Activated naive CD4-positive, alpha-beta T cell treated with anti-CD3 and anti-CD28 coated beads, Interleukin-2, amount 50 U/mL, for 24 hours (primary cell): Measurements from ENCODE around the gene SSH2.

Source experiments
- H3K27ac Mint-ChIP-seq: one replicate; pipeline ENCODE4 v1.8.0; 2021; ENCODE audit warnings: mild to moderate bottlenecking, mixed read lengths
- H3K27me3 Mint-ChIP-seq: one replicate; pipeline ENCODE4 v1.8.0; 2021; ENCODE audit warnings: mixed read lengths
- H3K36me3 Mint-ChIP-seq: one replicate; pipeline ENCODE4 v1.8.0; 2021; ENCODE audit warnings: mixed read lengths
- H3K4me1 Mint-ChIP-seq: one replicate; pipeline ENCODE4 v1.8.0; 2021; ENCODE audit warnings: mixed read lengths
- H3K4me3 Mint-ChIP-seq: one replicate; pipeline ENCODE4 v1.8.0; 2021; ENCODE audit warnings: mild to moderate bottlenecking, mixed read lengths
- H3K9me3 Mint-ChIP-seq: one replicate; pipeline ENCODE4 v1.8.0; 2021; ENCODE audit warnings: mixed read lengths

Gene SSH2

GRCh38 chr17:29588562-29589411, 341.2 kb downstream of the SSH2 start:
- H3K4me1 Mint-ChIP-seq = peaks cover 75% of the 10 kb centered on the region
- no peaks in the 10 kb centered on the region for H3K9me3 Mint-ChIP-seq
- H3K27me3 Mint-ChIP-seq = no peaks in the 10 kb centered on the region

GRCh38 chr17:29588017-29588561, 341.9 kb downstream of the SSH2 start:
- Mint-ChIP-seq H3K4me3 (peak overlapping the region; percentile 96), H3K4me1 (peaks cover 75% of the 10 kb centered on the region), H3K27me3 (no peaks in the 10 kb centered on the region), H3K9me3 (no peaks in the 10 kb centered on the region), H3K36me3 (peaks cover under 1% of the 10 kb centered on the region), H3K27ac (peak overlapping the region; percentile 86)

More at GRCh38 chr17:29588562-29589411, 341.2 kb downstream of the SSH2 start:
- Mint-ChIP-seq H3K4me3 (peak overlapping the region; percentile 96), H3K36me3 (no peaks in the 10 kb centered on the region), H3K27ac (peak overlapping the region; percentile 86)

DNA sequence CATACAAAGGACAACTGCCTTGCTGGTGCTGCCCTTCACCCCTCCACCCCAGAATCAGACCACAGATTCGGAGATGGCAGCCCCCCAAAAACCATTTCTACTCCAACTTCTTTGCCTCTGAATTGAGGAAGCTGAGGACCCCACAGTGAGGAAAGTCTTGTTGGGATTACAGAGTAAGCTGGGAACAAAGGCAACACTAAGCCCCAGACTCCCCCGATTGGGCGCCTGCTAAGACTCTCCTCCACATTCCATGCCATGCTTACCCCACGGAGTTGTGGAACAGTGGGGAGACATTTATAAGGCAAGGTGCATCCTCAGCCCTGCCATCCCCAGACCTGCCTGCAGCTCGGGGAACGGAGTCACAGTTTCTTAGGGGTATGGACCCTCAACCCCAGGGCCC, 342.4 kb downstream of the SSH2 start:
- peaks cover 1% of the 10 kb centered on the region for H3K36me3 Mint-ChIP-seq
- no peaks in the 10 kb centered on the region for H3K27me3 Mint-ChIP-seq
- no peaks in the 10 kb centered on the region for H3K9me3 Mint-ChIP-seq
- H3K4me1 Mint-ChIP-seq = peaks cover 71% of the 10 kb centered on the region
- peak overlapping the region; percentile 96 for H3K4me3 Mint-ChIP-seq
- H3K27ac Mint-ChIP-seq = peak overlapping the region; percentile 86

DNA sequence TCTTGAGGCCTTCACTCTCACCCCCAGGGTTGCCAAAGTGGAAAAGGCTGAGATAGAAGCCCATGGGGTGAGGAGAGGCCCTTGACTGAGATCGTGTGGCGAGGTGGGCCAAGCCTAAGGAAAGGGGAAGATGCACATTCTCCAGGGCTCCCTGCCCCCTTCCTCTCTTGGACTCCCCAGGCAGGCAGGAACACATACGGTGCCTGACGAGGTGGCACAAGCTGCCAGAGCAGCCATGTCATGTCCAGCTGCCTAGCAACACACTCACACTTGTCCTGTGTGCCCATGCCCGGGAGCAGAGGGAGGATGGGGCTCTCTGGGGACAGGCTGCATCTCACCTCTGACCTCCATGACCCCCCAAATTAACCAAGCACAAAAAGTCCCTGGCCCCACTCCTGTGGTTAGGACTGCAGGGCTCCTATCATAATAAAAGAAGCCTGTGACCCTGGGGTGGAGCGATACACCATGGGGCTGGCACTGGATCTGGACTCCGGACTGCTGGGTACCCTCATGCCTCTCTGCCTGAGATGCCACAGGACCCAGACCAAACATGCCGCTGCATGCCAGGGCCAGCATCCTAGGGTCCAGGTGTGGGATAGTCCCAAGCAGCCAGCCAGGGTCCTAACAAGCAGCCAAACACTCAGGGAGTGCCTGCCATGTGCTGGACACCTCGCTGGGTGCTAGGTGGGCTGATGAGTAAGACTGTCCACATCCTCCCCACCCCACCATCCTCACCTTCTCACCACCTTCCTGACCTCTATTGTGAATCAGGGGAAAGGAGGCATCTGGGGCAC, 343.2 kb downstream of the SSH2 start:
- Mint-ChIP-seq H3K27me3 (no peaks in the 10 kb centered on the region), H3K9me3 (no peaks in the 10 kb centered on the region), H3K4me1 (peaks cover 64% of the 10 kb centered on the region), H3K27ac (peak overlapping the region; percentile 86), H3K4me3 (peak overlapping the region; percentile 96), H3K36me3 (peaks cover 4% of the 10 kb centered on the region)

GRCh38 chr17:29585080-29585751, 344.8 kb downstream of the SSH2 start:
- H3K9me3 Mint-ChIP-seq = no peaks in the 10 kb centered on the region
- peaks cover 54% of the 10 kb centered on the region for H3K4me1 Mint-ChIP-seq
- peak overlapping the region; percentile 55 for H3K27ac Mint-ChIP-seq
- peak overlapping the region; percentile 59 for H3K4me3 Mint-ChIP-seq
- H3K27me3 Mint-ChIP-seq = no peaks in the 10 kb centered on the region
- peaks cover 8% of the 10 kb centered on the region for H3K36me3 Mint-ChIP-seq

GRCh38 chr17:29584452-29585079, 345.5 kb downstream of the SSH2 start:
- H3K9me3 Mint-ChIP-seq = no peaks in the 10 kb centered on the region
- H3K36me3 Mint-ChIP-seq = peaks cover 8% of the 10 kb centered on the region
- H3K27me3 Mint-ChIP-seq = no peaks in the 10 kb centered on the region
- H3K27ac Mint-ChIP-seq = peak overlapping the region; percentile 80
- no peak overlapping the region for H3K4me3 Mint-ChIP-seq
- H3K4me1 Mint-ChIP-seq = peaks cover 51% of the 10 kb centered on the region

GRCh38 chr17:29583324-29584248, 346.4 kb downstream of the SSH2 start:
- Mint-ChIP-seq H3K4me1 (peaks cover 51% of the 10 kb centered on the region), H3K27ac (peak overlapping the region; percentile 41), H3K9me3 (no peaks in the 10 kb centered on the region), H3K36me3 (peaks cover 9% of the 10 kb centered on the region), H3K4me3 (peak overlapping the region; percentile 19), H3K27me3 (no peaks in the 10 kb centered on the region)

- Mint-ChIP-seq H3K4me1 (peaks cover 45% of the 10 kb centered on the region), H3K27ac (no peak overlapping the region), H3K36me3 (peaks cover 14% of the 10 kb centered on the region), H3K27me3 (no peaks in the 10 kb centered on the region), H3K9me3 (no peaks in the 10 kb centered on the region), H3K4me3 (no peak overlapping the region)
Observed at GRCh38 chr17:29582772-29583171, 347.3 kb downstream of the SSH2 start.

DNA sequence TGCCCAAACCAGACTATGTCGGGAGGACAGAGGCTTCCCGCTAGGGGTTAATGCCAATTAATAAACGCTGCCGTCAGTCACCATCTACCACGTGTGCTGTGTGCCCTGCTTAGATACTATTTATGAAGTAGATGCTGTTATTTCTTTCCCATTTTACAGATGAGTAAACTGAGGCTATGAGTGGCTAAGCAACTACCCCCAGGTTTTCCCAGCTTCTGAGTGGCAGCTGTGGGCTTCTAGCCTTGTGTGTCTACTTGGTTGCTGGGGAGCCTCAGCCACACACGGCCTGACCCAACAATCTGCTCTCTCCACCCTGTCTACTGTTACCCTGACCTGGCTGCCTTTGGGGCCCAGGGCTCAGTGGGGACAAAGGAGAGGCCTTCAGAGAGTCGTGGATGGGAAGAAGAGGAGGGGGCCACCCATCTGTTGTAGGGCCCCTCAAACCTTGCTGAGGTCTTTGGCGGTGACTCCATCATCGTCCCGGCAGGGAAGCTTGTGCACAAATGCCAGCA, 347.7 kb downstream of the SSH2 start:
- Mint-ChIP-seq H3K36me3 (peaks cover 14% of the 10 kb centered on the region), H3K4me1 (peaks cover 41% of the 10 kb centered on the region), H3K27ac (no peak overlapping the region), H3K27me3 (no peaks in the 10 kb centered on the region), H3K4me3 (no peak overlapping the region), H3K9me3 (no peaks in the 10 kb centered on the region)

DNA sequence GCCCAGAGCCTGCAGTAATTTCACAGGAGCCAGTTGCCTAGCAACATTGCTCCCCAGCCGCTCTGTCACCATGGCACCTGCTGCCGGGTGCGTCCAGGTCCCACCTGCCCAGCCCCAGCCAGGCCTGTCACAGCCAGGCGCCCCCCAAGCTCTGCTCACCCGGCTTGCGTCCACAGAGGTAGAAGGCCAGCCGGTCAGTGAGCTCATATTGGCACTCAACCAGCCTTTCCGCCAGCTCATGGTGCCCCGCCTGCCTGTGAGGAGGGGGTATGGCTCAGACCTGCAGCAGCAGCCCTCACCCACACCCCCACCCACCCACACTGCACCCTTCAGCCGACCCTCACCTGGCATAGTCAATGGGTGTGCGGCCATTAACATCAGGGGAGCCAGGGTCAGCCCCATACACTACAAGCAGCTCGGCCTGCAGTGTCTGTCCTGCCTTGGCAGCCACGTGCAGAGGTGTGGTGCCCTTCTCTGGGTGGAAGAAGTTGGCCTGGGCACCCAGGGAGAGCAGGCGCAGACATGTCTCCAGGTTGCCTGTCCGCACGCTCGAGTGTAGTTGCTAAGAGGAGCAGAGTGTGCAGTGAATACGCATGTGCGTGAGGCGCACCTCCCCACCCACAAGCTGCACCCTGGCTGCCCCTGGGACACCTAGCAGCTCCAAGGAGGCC, 348.3 kb downstream of the SSH2 start:
- no peak overlapping the region for H3K4me3 Mint-ChIP-seq
- H3K4me1 Mint-ChIP-seq = peaks cover 35% of the 10 kb centered on the region
- H3K27me3 Mint-ChIP-seq = no peaks in the 10 kb centered on the region
- H3K36me3 Mint-ChIP-seq = peaks cover 14% of the 10 kb centered on the region
- H3K27ac Mint-ChIP-seq = no peak overlapping the region
- no peaks in the 10 kb centered on the region for H3K9me3 Mint-ChIP-seq

- Mint-ChIP-seq H3K27me3 (no peaks in the 10 kb centered on the region), H3K27ac (peak overlapping the region; percentile 95), H3K9me3 (no peaks in the 10 kb centered on the region), H3K4me3 (no peak overlapping the region), H3K4me1 (peaks cover 20% of the 10 kb centered on the region), H3K36me3 (peaks cover 14% of the 10 kb centered on the region)
Observed at GRCh38 chr17:29579866-29580771, 349.9 kb downstream of the SSH2 start.

DNA sequence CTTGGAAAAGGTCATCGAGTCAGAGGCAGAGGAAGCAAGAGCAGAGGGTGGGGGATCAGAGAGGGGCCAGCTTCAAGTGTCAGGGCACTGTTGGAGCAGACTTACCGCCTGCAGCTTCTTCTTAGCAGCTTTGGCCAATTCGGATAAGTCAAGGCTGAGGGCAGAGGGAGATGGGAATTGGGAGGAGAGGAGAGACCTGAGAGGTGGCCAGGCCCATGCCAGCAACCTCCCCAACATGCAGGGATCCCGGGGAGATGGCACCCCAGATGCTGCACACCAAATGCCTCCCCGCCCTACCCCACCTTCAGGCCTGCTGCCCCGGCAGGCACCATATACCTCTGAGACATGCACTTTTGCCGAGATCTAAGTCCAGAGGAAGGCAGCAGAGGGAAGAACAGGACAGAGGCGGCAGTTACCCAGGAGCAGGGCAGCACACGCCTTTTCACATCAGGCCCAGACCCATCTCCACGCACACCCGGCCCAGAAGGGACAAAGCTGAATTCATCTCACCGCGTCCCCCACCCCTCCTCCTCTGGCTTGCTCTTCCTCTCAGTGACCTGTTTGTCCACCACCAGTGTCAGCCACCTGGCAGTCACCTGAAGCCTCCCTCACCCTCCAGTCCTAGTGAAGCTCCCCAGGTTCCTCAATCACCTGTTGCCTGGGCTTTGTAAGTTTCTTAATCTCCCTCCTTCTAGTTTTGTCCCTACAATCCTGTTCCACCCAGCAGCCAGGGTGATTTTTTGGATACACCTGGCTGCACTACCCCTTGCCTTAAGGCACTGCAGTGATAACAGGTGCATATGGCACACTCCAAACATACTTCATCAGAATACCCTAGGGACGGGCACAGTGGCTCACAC, 351.2 kb downstream of the SSH2 start:
- H3K27me3 Mint-ChIP-seq = no peaks in the 10 kb centered on the region
- no peak overlapping the region for H3K4me3 Mint-ChIP-seq
- no peak overlapping the region for H3K27ac Mint-ChIP-seq
- peaks cover 8% of the 10 kb centered on the region for H3K4me1 Mint-ChIP-seq
- H3K9me3 Mint-ChIP-seq = no peaks in the 10 kb centered on the region
- peaks cover 14% of the 10 kb centered on the region for H3K36me3 Mint-ChIP-seq
